ENCODE data around the gene FAM184A. TPM values are rescaled to one million over a fixed set of nuclear protein-coding genes. Genes with fewer than 3 reads are reported as not detected.

Gene FAM184A
- total and polyA plus RNA-seq, 2 of the 8 experiments (the other 6 are each of a cell fraction or from before 2014, with no cell fraction given): 6.3 to 11.3 TPM

GRCh38 chr6:118921084-118921483 is 157.4 kb downstream of the FAM184A start (continued):
- TF ChIP-seq NRF1 (IDR thresholded peaks at IDR 0.05; ENCODE audit: low read depth, low read length): no peak
- TF ChIP-seq ZNF274 (IDR thresholded peaks at IDR 0.05; ENCODE audit: borderline replicate concordance, extremely low read depth, low read length): no peak
